CD4-positive, alpha-beta T cell (primary cell): ENCODE data around the gene CEP68. TPM values are rescaled to one million over a fixed set of nuclear protein-coding genes. Genes with fewer than 3 reads are reported as not detected.

ENCODE experiments used
- ATAC-seq: fragments of 200-7000 bp; cut with Tn5 transposase; one replicate; pipeline ENCODE4 v1.10.0; 2022; ENCODE audit warnings: mild to moderate bottlenecking; ENCODE audit not compliant: poor library complexity
- CTCF ChIA-PET: fragments of 350-600 bp; sonication (Branson Sonifier 250); formaldehyde crosslinking; loops from one replicate; lab custom pipeline; 2021; ENCODE audit warnings: antibody characterized with exemption, inconsistent platforms; lab: Charles Lee
- POLR2A ChIA-PET: fragments of 350-600 bp; sonication (Branson Sonifier 250); formaldehyde crosslinking; loops from one replicate; lab custom pipeline; 2021; ENCODE audit warnings: antibody characterized with exemption, inconsistent platforms; lab: Charles Lee
- DNase-seq, 14 experiments: peaks; one replicate each; pipeline ENCODE4 v3.0.0-alpha.2; 2013 to 2020; ENCODE audit warnings: mixed read lengths in 2 of 14
- H3K27ac ChIP-seq, 2 donors: one replicate each; pipeline versions ENCODE4 v1.5.1 to v1.7.0; 2013; ENCODE audit warnings: low read length in 2 of 2, low read depth in 1 of 2, mild to moderate bottlenecking in 1 of 2
- H3K27me3 ChIP-seq, 2 experiments: 1 replicate in 1 of 2; 2 replicates in 1 of 2; pipeline versions ENCODE4 v1.6.1 to v1.7.0; 2013; ENCODE audit warnings: low read length in 2 of 2, control low read depth in 1 of 2, mild to moderate bottlenecking in 1 of 2, moderate library complexity in 1 of 2; ENCODE audit not compliant: insufficient read depth in 2 of 2, control insufficient read depth in 1 of 2
- H3K36me3 ChIP-seq: one replicate; pipeline ENCODE4 v1.6.1; 2013; ENCODE audit warnings: low read length, control low read depth; ENCODE audit not compliant: insufficient read depth
- H3K4me1 ChIP-seq: one replicate; pipeline ENCODE4 v1.6.1; 2013; ENCODE audit warnings: low read length, control low read depth; ENCODE audit not compliant: insufficient read depth
- H3K4me3 ChIP-seq: one replicate; pipeline ENCODE4 v1.5.1; 2013; ENCODE audit warnings: mild to moderate bottlenecking, low read length, moderate library complexity
- H3K9me3 ChIP-seq, 2 experiments: 1 replicate in 1 of 2; 2 replicates in 1 of 2; pipeline versions ENCODE4 v1.6.1 to v1.7.0; 2013; ENCODE audit warnings: low read length in 2 of 2, mild to moderate bottlenecking in 2 of 2, control low read depth in 1 of 2, moderate library complexity in 1 of 2; ENCODE audit not compliant: control insufficient read depth in 1 of 2, insufficient read depth in 1 of 2
- H3K27ac Mint-ChIP-seq: one replicate; pipeline ENCODE4 v1.8.0; 2020; ENCODE audit warnings: mixed read lengths
- H3K27me3 Mint-ChIP-seq: one replicate; pipeline ENCODE4 v1.8.0; 2021; ENCODE audit warnings: mixed read lengths
- H3K36me3 Mint-ChIP-seq: one replicate; pipeline ENCODE4 v1.8.0; 2021; ENCODE audit warnings: low read depth, mixed read lengths
- H3K4me1 Mint-ChIP-seq: one replicate; pipeline ENCODE4 v1.8.0; 2021; ENCODE audit warnings: low read depth, mixed read lengths
- H3K4me3 Mint-ChIP-seq: one replicate; pipeline ENCODE4 v1.8.0; 2020; ENCODE audit warnings: mild to moderate bottlenecking, mixed read lengths
- H3K9me3 Mint-ChIP-seq: one replicate; pipeline ENCODE4 v1.8.0; 2020; ENCODE audit warnings: mixed read lengths
- CTCF ChIP-seq: fragments of 200-600 bp; IDR thresholded peaks from one replicate; pipeline ENCODE4 v1.8.0; 2022; ENCODE audit warnings: antibody characterized with exemption, mild to moderate bottlenecking
- intact Hi-C, 2 experiments: fragments of 100-400 bp; cut with DNase I in 1 of 2; cut with micrococcal nuclease in 1 of 2; formaldehyde crosslinking; loops; one replicate each; pipeline versions ENCODE4 v1.15.1 to v1.9.0; 2023 to 2025; cut with DNase I, micrococcal nuclease
- total RNA-seq, 174 experiments: library from RNA in 2 of 174; stranded (reverse) in 2 of 174; gene quantifications; one replicate each; pipeline ENCODE4 v1.2.3 and lab custom pipeline; 2021 to 2026

CEP68 gene
- total RNA-seq, 2 experiments from 2014 or later = 19.4 to 20.1 TPM

DNA sequence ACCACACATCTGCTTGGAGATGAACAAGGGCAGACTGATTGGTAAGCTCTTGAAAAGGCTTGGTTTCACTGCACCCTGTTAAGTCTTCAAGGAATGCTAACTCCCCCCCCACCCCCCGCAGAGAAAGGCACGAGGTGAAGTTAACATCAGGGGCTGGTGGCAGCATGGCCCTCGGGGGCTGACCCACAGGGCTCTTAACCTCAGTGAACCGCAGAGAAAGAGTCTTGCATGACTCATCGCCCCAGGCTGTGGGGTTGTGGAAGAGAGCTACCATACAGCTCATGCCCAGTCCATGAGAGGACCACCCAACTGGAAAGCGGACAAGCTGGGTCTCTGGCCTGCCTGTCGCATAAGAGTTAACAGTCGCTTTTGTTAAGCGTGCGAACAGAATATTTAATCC lies 10.6 kb upstream of the CEP68 start:
- Mint-ChIP-seq H3K4me3 (no peak overlapping the region), H3K36me3 (peaks cover 45% of the 10 kb centered on the region), H3K9me3 (peaks cover 3% of the 10 kb centered on the region), H3K27ac (no peak overlapping the region), H3K4me1 (peaks cover 3% of the 10 kb centered on the region), H3K27me3 (no peaks in the 10 kb centered on the region)
- Histone ChIP-seq H3K36me3 (peaks cover 6% of the 10 kb centered on the region), H3K4me3 (no peak overlapping the region), H3K9me3 (peaks cover 5 to 6% of the 10 kb centered on the region in 2 experiments), H3K27me3 (no peaks in the 10 kb centered on the region), H3K4me1 (peaks cover under 1% of the 10 kb centered on the region), H3K27ac (no peak overlapping the region)
- intact Hi-C loops = no loop called here
- no peak for DNase-seq
- no peak for TF ChIP-seq CTCF
- no peak for ATAC-seq
- ChIA-PET CTCF (interaction anchor here (1.0 kb wide), 1 partner anchor 19 kb away, joined by 3 read pairs; no protein-coding TSS in a partner anchor), POLR2A (no interaction called here)

DNA sequence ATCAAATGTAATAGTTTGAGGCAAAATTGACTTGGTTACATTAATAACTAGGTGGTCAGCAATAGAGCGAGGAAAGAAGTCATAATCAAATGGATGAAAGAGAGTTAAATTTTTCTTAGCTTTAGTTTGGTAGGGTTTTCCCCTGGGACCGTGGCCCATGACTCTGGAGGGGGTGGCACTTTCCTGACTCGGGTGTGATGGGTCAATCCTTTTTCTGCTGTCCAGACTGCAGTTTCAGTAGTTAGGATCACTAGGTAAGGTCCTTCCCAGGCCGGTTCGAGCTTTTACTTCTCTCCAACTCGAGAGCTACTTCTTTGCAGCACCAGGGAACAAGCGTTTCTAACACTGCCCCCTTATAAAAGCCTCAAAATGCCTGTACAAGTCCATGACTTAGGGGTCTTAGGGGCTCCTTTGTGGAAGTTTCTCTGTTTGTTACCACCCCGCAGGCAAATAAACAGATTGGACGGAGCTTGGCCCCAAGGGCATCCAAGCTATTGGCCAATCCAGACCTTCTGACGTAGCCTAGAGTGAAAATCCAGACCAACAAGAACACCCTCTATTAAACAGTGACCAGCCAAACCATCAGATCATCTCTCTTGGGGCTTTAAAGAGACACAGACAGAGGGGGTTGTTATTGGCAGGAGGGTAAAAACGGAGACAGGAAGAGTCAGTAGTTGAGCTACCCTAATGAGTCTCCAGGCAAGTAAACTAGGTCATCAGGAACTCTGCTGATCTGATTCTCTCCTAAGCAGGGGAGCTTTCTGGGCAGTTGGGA lies 9.4 kb upstream of the CEP68 start:
- no peak for DNase-seq
- Histone ChIP-seq H3K9me3 (peaks cover 5 to 6% of the 10 kb centered on the region in 2 experiments), H3K27ac (no peak overlapping the region), H3K4me3 (no peak overlapping the region), H3K27me3 (no peaks in the 10 kb centered on the region), H3K36me3 (peaks cover 6% of the 10 kb centered on the region), H3K4me1 (no peaks in the 10 kb centered on the region)
- intact Hi-C loops = no loop called here
- Mint-ChIP-seq H3K27me3 (no peaks in the 10 kb centered on the region), H3K27ac (no peak overlapping the region), H3K4me3 (no peak overlapping the region), H3K9me3 (peaks cover 3% of the 10 kb centered on the region), H3K4me1 (no peaks in the 10 kb centered on the region), H3K36me3 (peaks cover 42% of the 10 kb centered on the region)
- ChIA-PET POLR2A (interaction anchor here (2.5 kb wide), 1 partner anchor 9 kb away, joined by 12 read pairs; the partner anchor contains the start of gene CEP68), CTCF (interaction anchor here (1.0 kb wide), 1 partner anchor 18 kb away, joined by 3 read pairs; no protein-coding TSS in a partner anchor)
- no peak for ATAC-seq
- TF ChIP-seq CTCF = no peak

DNA sequence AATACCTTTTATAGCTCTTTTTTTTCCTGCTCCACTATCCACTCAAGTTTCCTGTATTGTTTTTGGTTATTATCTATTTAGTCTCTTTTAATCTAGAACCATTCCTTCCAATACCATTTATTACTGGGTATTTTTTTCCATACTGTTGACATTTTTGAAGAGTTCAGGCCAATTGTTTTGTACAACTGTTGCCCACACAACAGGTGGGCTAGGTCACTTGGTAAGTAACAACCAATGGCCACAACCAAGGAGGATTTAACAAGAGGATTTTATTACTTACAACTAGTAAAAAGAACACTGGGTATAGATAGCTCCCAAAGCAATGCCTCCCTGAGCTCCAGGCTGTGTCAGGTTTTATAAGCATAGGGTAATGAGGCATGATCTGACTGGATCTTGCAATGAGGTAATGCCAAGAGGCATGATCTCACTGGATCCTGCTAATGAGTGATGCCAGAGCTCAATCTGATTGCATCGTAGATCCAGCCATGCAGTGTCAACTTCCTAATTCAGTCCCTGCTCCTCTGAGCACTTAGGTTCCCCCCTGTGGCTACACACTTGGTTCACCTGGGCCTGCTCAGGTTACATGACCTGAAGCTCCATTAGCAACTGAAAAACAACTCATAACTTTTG lies 7.1 kb upstream of the CEP68 start:
- intact Hi-C loops = no loop called here

More for the DNA sequence above, 7.1 kb upstream of the CEP68 start:
- Histone ChIP-seq H3K36me3 (peaks cover 6% of the 10 kb centered on the region), H3K27ac (no peak overlapping the region), H3K4me3 (no peak overlapping the region), H3K9me3 (peaks cover 0 to 4% of the 10 kb centered on the region in 2 experiments), H3K27me3 (no peaks in the 10 kb centered on the region), H3K4me1 (peaks cover 14% of the 10 kb centered on the region)
- ATAC-seq (no peak), DNase-seq (no peak)
- Mint-ChIP-seq H3K4me3 (no peak overlapping the region), H3K27me3 (no peaks in the 10 kb centered on the region), H3K27ac (no peak overlapping the region), H3K4me1 (peaks cover 13% of the 10 kb centered on the region), H3K9me3 (peaks cover 3% of the 10 kb centered on the region), H3K36me3 (peaks cover 31% of the 10 kb centered on the region)
- ChIA-PET POLR2A (no interaction called here), CTCF (no interaction called here)
- TF ChIP-seq CTCF = no peak
